Glomerular endothelial cell (primary cell): ENCODE results near the gene CYP2S1. TPM values are rescaled to one million over a fixed set of nuclear protein-coding genes. Genes with fewer than 3 reads are reported as not detected.
"Not testable (repeated sequence)": the region's sequence is repeated elsewhere in the genome, so short reads cannot be mapped to it uniquely, and the experiment has no call there.

Experiments
- DNase-seq: peaks from one replicate; pipeline ENCODE4 v3.0.0-alpha.2; 2011; ENCODE audit warnings: low read depth, low spot score; ENCODE audit errors: extremely low read depth
- total RNA-seq: library from RNA; depleted of rRNA; stranded (reverse); fragments of >200 nt; gene quantifications from 2 replicates; pipeline ENCODE4 v1.2.3, GENCODE V29; 2015

Gene CYP2S1, protein sequence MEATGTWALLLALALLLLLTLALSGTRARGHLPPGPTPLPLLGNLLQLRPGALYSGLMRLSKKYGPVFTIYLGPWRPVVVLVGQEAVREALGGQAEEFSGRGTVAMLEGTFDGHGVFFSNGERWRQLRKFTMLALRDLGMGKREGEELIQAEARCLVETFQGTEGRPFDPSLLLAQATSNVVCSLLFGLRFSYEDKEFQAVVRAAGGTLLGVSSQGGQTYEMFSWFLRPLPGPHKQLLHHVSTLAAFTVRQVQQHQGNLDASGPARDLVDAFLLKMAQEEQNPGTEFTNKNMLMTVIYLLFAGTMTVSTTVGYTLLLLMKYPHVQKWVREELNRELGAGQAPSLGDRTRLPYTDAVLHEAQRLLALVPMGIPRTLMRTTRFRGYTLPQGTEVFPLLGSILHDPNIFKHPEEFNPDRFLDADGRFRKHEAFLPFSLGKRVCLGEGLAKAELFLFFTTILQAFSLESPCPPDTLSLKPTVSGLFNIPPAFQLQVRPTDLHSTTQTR
- total RNA-seq, result 0.88 and 9.1 TPM in 2 replicates

DNA sequence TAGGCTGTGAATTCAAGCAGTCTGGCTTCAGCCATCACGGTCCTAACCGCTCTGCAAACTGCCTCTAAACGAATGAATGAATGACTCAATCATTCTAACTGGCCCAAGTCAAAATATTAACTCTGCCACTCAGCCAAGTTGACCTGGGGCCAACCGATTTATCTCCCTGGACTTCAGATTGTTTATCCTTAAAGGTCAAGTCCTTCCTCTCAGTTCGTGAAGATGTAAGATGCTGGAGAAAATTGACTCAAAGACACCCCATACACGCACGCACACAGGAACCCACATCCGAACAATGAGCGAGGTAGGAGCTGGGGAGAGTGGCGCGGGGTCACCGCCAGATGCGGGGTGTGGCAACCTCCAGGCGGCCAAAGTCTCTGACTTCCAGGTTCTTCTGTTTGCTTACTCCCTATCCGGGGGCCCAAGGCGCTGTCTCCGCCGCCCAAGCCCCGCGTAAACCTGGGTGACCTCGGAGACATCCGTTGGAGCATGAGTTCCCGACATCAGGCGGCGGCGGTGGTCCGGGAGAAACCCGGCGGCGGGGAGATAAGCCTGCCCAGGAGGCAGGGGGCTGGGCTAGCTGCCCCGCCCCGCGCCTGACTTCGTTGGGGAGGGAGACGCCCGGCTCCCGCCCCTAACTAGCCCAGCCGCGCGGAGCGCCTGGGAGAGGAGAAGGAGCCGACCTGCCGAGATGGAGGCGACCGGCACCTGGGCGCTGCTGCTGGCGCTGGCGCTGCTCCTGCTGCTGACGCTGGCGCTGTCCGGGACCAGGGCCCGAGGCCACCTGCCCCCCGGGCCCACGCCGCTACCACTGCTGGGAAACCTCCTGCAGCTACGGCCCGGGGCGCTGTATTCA lies at the start of gene CYP2S1:
TSS of gene CYP2S1 (plus strand) at position 646 of the 856 bp plus-strand sequence. CDS start at position 692, 46 bp downstream.
- DNase-seq, result no peak

DNA sequence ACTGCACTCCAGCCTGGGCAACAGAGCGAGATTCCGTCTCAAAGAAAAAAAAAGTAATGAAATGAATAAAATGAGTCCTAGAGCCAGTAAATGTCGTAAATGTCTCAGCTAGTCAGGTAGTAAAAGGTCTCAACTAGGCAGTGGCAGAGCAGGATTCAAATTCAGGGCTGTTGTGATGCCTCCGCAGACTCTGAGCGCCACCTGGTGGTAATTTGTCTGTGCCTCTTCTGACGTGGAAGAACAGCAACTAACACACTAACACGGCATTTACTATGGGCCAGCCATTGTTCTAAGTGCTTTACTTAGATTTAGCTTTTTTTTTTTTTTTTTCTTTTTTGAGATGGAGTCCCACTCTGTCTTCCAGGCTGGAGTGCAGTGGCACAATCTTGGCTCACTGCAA lies 48.6 kb upstream of the CYP2S1 start:
- peak; percentile 75 for DNase-seq

DNA sequence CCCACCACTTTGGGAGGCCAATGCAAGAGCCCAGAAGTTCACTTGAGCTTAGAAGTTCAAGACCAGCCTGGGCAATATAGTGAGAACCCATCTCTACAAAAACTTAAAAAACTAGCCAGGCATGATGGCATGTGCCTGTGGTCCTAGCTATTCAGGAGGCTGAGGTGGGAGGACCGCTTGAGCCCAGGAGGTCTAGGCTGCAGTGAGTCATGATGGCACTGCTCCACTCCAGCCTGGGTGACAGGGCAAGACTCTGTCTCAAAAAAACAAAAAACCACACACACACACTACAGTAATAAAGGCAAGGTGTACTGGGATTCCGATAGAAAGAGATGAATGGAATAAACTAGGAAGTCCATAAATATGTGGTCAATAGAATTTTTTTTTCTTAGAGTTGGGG lies 43.2 kb upstream of the CYP2S1 start:
- no peak for DNase-seq

DNA sequence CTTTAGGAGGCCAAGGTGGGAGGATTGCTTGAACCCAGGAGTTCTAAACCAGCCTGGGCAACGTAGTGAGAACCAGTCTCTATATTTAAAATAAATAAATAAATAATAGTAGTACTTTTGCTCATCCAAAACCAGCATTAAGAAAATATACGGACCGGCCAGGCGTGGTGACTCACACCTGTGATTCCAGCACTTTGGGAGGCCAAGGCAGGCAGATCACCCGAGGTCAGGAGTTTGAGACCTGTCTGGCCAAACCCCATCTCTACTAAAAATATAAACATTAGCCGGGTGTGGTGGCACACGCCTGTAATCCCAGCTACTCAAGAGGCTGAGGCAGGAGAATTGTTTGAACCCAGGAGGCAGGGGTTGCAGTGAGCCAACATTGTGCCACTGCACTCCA lies 42.0 kb upstream of the CYP2S1 start:
- DNase-seq, result not testable (repeated sequence)

DNA sequence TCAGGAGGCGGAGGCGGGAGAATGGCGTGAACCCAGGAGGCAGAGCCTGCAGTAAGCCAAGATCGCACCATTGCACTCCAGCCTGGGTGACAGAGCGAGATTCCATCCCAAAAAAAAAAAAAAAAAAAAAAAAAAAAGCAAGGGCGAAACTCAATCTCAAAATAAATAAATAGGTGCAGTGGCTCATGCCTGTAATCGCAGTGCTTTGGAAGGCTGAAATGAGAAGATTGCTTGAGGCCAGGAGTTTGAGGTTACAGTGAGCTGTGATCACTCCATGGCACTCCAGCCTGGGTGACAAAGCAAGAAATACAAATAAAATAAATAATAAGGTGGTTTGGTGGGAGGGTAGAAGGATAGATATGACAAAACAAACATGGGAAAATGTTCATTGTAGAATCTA lies 39.0 kb upstream of the CYP2S1 start:
- DNase-seq, result no peak

DNA sequence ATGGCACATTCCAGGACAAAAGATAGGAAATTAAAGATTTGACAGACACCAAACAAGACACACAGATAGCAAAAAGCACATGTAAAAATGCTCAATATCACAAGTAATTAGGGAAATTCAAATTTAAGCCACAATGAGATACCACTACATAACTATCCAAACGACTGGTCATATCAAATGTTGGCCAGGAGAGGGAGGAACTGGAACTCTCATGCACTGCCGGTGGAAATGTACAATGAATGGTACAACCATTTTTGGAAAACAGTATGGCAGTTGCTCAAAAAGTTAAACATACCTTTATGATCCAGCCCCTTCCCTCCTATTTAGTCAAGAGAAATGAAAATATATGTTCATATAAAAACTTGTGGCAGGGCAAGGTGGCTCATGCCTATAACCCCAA lies 36.8 kb upstream of the CYP2S1 start:
- no peak for DNase-seq

DNA sequence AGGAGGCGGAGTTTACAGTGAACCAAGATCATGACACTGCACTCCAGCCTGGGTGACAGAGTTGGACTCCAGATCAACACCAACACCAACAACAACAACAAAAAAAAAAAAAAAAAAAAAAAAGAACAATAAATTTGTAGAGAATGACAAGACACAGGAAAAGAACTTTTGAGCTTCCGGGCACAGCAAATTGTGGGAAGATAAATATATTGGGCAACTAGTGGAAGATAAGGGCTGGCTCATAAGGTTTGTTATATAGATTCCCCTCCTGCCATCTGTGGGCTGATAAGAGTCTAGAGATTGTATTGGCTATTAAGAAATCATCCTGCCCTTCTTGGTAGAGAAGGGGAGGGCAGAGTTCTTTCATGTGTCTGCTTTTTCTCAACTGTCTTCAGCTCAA lies 33.1 kb upstream of the CYP2S1 start:
- no peak for DNase-seq

DNA sequence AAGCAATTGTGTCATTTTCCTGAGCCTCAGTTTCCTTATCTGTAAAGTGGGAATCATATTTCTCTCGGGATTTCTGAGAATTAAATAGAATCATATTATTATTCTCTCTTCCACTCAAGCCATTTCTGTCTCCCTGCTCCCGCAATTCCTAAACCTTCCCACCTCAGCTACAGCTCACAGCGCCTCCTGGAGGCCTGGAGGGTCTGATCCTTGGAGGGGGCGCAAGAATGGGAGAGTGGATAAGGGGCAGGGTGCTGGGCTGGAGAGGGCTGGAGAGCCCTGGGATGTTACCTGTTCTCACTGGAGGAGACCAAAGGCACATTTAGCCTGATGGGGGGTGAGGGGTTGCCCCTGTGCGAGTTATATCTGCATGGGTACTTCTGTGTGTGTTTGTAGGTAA lies 31.1 kb upstream of the CYP2S1 start:
- no peak for DNase-seq

DNA sequence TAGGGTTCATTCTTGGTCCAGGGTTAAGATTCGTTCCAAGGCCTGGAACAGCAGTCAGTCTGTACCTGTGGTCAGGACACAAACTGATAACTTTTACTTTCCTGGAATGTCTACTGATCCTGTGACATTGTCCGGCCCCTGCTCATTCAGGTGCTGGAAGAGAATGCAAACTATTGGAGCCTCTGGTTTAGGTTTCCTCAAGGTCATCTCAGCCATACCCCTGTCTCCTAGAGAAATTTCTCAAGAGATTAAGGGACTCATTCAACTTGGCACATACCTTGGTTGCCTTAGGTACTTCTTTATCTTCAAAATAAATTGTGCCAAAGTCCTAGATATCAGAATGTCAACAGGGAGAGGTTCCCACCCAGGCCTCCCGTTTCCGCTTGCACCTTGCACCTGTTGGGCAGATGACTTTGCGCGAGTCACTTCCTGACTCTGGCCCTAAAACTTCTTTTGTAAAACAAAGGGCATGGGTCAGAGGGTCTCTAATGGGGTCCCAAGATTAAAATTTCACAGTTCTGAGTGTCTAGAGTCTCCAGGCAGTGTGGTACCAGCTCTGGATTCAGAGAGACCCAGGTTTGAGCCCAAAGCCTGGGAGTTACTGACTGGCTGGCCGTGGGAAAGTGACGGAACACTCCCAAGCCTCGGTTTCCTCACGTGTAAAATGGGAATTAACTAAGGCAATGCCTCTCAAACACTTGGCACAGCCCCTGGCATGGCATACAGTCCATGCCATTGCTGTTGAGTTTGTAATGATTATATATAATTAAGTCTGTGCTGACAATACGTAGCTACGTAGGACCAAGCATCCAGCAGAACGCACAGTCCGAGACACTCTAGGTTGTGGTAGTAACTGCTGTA lies 25.8 kb upstream of the CYP2S1 start:
- DNase-seq, result no peak

DNA sequence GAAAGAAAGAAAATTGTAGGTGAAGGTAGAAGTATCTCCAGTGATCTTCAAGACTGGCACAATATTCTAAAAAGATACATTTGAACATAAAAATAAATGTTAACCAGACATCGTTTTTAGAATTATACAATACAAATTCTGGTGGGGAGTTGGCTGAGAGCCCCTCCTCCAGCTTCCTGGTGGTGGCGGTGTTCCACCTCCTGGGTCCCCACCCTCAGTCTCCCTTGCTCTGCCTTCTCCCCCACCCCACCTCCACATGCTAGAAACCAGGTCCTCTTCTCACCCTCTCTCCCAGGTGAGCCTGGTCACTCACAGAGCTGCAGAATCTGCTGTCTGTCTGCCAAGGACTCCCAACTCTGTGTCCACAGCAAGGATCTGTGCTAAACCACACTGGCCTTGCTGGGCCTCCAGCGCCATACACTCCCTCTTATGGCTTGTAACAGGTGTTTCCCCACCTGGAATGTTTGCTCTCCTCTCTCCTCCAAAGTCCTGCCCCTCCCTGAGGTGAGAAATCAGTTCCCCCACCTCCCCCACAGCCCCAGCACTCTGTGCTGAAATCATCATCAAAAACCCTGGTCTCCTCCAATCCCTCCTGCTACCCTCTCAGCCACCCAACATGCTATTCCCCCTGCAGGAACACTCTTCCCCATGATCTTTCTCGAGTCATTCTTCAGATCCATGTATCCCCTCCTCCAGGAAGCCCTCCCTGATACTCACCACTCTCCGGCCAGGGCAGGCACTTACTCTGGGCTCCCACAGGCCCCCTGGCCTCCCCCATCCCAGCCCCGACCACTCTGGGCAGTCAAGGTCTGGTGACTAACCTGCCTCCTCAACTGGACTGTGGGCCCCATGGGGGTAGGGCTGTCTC lies 20.5 kb upstream of the CYP2S1 start:
- DNase-seq, result no peak

DNA sequence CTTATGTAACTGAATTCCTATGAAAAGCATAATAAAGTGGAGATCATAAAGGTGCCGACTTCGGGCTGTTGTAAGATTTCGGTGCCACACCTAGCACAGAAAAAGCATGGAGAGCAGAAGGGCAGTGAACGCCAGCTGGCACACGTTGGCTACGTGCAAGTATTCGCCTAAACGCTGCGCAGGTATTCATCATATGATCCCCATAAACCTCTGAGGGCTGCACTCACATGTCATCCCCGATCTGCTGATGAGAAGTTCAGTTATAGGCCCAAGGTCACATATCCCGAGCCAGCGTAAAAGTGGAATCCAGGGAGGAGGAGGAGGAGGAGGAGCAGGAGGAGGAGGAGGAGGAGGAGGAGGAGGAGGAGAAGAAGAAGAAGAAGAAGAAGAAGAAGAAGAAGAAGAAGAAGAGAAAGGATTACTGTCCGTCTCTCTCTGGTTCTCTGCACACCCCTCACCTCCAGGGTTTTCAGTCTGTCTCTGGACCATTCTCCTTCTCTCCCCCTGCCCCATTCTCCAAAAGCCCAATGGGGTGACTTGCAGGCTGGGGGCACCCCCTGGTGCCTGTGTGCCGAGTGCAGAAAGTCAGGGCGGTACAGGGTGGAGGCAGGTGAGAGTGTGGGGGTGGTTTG lies 18.6 kb upstream of the CYP2S1 start:
- no peak for DNase-seq

DNA sequence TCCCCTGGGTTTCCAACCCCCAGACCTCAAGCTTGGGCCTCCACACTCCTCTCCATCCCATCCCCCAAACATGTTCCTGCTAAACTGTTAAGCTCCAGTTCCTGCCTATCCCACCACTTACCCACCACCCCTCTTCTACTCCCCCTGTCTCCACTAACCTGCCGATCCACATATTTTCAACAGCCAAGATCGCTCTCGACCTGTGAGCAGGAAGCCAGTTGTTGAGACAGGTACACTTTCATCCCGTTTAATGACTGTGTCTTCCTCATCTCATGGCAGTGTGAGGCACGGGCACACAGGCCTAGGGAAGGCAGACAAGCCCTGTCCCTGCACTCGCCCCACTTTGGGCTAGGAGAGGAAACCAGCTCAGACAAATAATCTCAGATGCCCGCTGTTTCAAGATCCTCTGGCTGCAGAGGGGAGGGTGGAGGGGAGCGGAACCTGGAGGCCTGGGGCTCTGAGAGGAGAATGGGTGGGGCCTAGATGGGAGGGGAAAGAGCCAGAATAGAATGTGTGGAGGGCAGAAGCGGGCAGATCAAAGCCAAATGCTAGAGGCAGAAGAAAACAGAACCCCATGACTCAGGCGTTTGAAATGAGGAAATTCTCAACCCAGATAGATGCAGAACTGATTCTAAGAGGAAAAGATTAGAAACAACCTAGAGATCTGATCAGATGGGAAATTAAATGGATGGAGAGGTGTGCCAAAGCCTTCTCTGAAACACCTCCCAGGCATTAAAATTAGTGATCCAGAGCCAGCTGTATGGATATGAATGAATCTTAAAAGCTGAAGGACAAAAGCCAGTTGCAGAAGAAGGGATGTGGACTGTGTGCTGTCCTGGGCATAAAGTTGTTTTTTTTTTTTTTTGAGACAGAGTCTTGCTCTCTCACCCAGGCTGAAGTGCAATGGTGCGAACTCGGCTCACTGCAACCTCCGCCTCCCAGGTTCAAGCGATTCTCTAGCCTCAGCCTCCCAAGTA lies 16.9 kb upstream of the CYP2S1 start:
- DNase-seq, result no peak

DNA sequence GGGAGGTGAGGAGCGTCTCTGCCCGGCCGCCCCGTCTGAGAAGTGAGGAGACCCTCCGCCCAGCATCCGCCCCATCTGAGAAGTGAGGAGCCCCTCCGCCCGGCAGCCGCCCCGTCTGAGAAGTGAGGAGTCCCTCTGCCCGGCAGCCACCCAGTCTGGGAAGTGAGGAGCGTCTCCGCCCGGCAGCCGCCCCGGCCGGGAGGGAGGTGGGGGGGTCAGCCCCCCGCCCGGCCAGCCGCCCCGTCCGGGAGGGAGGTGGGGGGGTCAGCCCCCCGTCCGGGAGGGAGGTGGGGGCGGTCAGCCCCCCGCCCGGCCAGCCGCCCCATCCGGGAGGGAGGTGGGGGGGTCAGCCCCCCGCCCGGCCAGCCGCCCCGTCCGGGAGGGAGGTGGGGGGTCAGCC lies 12.8 kb upstream of the CYP2S1 start:
- DNase-seq, result not testable (repeated sequence)

DNA sequence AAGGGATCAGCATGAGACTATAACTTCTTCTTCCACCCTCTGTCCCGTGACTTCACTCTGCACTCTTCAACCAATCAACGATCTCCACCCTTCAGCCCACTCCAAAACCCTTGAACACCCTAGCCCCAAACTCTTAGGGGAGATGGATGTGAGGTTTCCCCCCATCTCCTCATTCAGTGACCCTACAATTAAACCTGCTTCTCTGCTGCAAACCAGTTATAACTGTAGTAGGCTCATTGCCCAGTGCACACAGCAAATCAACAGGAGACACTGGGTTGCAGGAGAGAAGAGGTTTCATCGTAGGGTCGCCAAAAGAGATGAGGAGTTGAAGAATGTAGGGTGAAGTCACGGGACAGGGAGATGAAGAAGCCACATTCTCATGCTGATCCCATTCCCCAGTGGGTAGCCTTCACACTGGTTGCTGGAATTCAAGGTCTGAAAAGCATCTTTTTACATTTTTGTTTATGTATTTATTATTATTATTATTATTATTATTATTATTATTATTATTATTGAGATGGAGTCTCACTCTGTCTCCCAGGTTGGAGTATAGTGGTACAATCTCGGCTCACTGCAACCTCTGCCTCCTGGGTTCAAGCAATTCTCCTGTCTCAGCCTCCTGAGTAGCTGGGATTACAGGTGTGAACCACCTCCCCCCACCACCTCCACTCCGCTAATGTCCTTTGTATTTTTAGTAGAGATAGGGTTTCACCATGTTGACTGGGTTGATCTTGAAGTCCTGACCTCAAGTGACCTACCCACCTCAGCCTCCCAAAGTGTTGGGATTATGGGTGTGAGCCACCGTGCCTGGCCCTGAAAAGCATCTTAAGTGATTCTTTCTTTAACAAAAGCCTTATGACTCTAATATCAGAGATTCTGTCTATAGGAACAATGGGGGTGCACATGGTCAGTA lies 5.8 kb upstream of the CYP2S1 start:
- no peak for DNase-seq

DNA sequence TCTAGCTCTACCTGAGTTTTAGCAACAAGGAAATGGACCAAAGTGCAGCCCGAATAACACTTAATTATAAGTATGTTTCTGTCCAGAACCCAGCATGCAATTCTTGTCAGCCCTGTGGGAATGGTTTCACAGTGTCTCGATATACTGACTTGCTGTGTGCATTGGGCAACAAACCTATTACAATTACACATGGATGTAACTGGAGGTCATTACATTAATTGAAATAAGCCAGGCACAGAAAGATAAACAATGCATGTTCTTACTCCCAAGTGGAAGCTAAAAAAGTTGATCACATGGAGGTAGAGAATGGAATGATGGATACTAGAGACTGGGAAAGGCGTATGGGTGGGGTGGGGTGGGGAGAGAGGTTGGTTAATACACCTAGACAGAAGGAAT lies 5.1 kb upstream of the CYP2S1 start:
- DNase-seq, result no peak

DNA sequence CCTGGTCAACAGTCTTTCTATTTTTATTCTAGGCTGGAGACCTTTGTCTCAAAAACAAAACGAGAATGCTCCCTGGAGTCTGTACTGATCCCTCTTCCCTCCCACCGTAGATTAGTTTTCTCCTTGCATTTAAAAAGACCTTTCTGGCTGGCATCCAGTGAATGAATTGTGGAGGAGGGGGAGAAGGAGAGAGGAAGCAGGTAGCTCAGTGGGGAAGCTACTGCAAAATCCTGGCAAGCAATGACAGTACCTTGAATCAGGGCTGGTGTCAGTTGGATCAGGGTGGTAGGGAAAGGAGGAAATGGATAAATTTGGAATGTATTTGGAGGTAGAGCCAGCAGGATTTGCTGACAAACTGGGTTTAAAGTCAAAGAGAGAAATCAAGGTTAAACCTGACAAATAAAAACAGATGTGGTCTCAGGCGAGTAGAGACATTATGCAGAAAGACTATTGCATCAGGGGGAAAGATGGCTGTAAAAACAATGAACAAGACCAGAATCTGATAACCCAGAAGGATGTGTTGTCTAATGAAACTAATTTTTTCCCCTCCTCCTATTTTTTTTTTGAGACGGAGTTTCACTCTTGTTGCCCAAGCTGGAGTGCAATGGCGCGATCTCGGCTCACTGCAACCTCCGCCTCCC lies 3.5 kb upstream of the CYP2S1 start:
- no peak for DNase-seq
